Stomach (tissue), 4 donors: ENCODE data around the gene HCN2.

ENCODE experiments used
- EP300 ChIP-seq: sonication (generic); formaldehyde crosslinking; IDR thresholded peaks from one replicate; pipeline ENCODE4 v1.6.1; 2017; ENCODE audit warnings: antibody characterized with exemption
- POLR2A ChIP-seq, 4 donors: fragments of 450-650 bp; IDR thresholded peaks; one replicate each; pipeline ENCODE4 v1.6.1; 2016; ENCODE audit warnings: antibody characterized with exemption in 4 of 4, control low read depth in 2 of 4, mild to moderate bottlenecking in 1 of 4, moderate library complexity in 1 of 4
- TF ChIP-seq, protein P1 (sequence below), 7 experiments: fragments of 450-650 bp in 4 of 7; fragments of 200-600 bp in 3 of 7; sonication (generic) in 3 of 7; IDR thresholded peaks; one replicate each; pipeline ENCODE4 v1.5.1; 2016 to 2019; ENCODE audit warnings: antibody characterized with exemption in 7 of 7, control low read depth in 2 of 7, mild to moderate bottlenecking in 1 of 7

DNA sequence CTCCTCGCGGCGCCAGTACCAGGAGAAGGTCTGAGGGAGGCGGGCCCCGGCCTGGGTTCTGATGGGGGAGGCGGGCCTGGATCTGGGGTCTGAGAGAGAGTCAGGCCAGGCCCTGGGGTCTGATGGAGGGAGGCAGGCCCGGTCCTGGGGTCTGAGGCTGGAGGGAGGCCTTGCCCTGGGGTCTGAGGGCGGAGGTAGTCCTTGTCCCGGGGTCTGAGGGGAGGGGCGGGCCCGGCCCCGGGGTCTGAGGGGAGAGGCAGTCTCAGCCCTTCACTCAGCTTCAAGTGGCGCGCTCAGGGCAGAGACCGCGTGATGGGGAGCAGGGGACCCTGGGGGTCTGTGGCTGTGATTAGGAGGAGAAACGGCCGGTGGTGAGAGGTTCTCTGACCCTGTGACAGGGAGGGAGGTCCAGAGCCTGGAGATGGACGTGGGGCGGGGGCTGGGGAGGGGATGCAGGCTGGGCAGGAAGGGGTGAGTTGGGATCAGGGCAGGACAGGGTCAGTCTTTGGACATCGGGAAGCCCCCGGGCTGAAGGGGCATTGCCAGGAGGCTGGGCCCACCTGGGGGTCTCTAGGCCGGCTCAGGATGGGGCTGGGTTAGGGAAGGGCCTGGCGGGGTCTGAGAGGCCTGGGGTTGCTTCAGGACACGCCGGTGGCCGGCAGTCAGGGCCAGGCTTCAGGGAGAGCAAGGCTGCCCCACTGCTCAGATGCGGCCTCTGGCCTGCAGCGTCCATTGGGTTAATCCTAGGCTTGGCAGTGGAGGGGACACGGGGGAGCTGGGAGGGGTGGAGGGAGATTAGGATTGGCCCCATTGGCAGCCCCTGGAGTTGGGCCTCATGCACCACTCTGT lies 18.7 kb downstream of the HCN2 start:
- no peak for TF ChIP-seq POLR2A (IDR thresholded peaks at IDR 0.05)
- no peak for TF ChIP-seq EP300
- TF ChIP-seq, protein P1, sequence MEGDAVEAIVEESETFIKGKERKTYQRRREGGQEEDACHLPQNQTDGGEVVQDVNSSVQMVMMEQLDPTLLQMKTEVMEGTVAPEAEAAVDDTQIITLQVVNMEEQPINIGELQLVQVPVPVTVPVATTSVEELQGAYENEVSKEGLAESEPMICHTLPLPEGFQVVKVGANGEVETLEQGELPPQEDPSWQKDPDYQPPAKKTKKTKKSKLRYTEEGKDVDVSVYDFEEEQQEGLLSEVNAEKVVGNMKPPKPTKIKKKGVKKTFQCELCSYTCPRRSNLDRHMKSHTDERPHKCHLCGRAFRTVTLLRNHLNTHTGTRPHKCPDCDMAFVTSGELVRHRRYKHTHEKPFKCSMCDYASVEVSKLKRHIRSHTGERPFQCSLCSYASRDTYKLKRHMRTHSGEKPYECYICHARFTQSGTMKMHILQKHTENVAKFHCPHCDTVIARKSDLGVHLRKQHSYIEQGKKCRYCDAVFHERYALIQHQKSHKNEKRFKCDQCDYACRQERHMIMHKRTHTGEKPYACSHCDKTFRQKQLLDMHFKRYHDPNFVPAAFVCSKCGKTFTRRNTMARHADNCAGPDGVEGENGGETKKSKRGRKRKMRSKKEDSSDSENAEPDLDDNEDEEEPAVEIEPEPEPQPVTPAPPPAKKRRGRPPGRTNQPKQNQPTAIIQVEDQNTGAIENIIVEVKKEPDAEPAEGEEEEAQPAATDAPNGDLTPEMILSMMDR (IDR thresholded peaks at IDR 0.05) = no peak
